Activated CD4-positive, alpha-beta T cell treated with anti-CD3 and anti-CD28 coated beads for 36 hours (primary cell): ENCODE data around the gene ZNF248. TPM values are rescaled to one million over a fixed set of nuclear protein-coding genes. Genes with fewer than 3 reads are reported as not detected.
"Not testable (repeated sequence)": the region's sequence is repeated elsewhere in the genome, so short reads cannot be mapped to it uniquely, and the experiment has no call there.

ENCODE experiments used
- ATAC-seq: fragments of 200-7000 bp; cut with Tn5 transposase; one replicate; pipeline ENCODE4 v1.10.0; 2021; ENCODE audit warnings: mild to moderate bottlenecking, moderate library complexity
- CTCF ChIA-PET: fragments of 350-600 bp; sonication (Branson Sonifier 250); formaldehyde crosslinking; loops from one replicate; lab custom pipeline; 2021; ENCODE audit warnings: antibody characterized with exemption; lab: Charles Lee
- POLR2A ChIA-PET: fragments of 350-600 bp; sonication (Branson Sonifier 250); formaldehyde crosslinking; loops from one replicate; lab custom pipeline; 2021; ENCODE audit warnings: antibody characterized with exemption, inconsistent platforms; lab: Charles Lee
- DNase-seq: peaks from one replicate; pipeline ENCODE4 v3.0.0-alpha.2; 2020
- H3K27ac Mint-ChIP-seq: one replicate; pipeline ENCODE4 v1.8.0; 2021; ENCODE audit warnings: mixed read lengths
- H3K27me3 Mint-ChIP-seq: one replicate; pipeline ENCODE4 v1.8.0; 2021; ENCODE audit warnings: mixed read lengths
- H3K36me3 Mint-ChIP-seq: one replicate; pipeline ENCODE4 v1.8.0; 2021; ENCODE audit warnings: low read depth, mixed read lengths
- H3K4me1 Mint-ChIP-seq: one replicate; pipeline ENCODE4 v1.8.0; 2021; ENCODE audit warnings: mixed read lengths
- H3K4me3 Mint-ChIP-seq: one replicate; pipeline ENCODE4 v1.8.0; 2021; ENCODE audit warnings: mild to moderate bottlenecking, moderate library complexity, mixed read lengths
- H3K9me3 Mint-ChIP-seq: one replicate; pipeline ENCODE4 v1.8.0; 2021; ENCODE audit warnings: low read depth, mixed read lengths
- intact Hi-C, 2 experiments: fragments of 100-400 bp; cut with DNase I in 1 of 2; cut with micrococcal nuclease in 1 of 2; formaldehyde crosslinking; loops; one replicate each; pipeline versions ENCODE4 v1.14.2 to v1.15.1; 2022 to 2024; cut with DNase I, micrococcal nuclease
- total RNA-seq, 2 experiments: library from RNA; stranded (reverse); gene quantifications; one replicate each; pipeline ENCODE4 v1.2.3, GENCODE V29; 2021

ZNF248 gene
- total RNA-seq, 2 experiments from 2014 or later: 7.3 to 8.2 TPM

- CTCF ChIA-PET: interaction anchor here (0.6 to 0.7 kb wide), 2 partner anchors 26 to 68 kb away, joined by 3 read pairs; no protein-coding TSS in a partner anchor
- Mint-ChIP-seq H3K9me3 (no peaks in the 10 kb centered on the region), H3K27me3 (no peaks in the 10 kb centered on the region), H3K36me3 (no peaks in the 10 kb centered on the region), H3K27ac (no peak overlapping the region), H3K4me1 (no peaks in the 10 kb centered on the region), H3K4me3 (no peak overlapping the region)
- intact Hi-C loops: no loop called here
- POLR2A ChIA-PET: no interaction called here
- no peak for ATAC-seq
- DNase-seq: no peak
These were observed 7.9 kb upstream of the ZNF248 start for GRCh38 chr10:37865264-37865663.

DNA sequence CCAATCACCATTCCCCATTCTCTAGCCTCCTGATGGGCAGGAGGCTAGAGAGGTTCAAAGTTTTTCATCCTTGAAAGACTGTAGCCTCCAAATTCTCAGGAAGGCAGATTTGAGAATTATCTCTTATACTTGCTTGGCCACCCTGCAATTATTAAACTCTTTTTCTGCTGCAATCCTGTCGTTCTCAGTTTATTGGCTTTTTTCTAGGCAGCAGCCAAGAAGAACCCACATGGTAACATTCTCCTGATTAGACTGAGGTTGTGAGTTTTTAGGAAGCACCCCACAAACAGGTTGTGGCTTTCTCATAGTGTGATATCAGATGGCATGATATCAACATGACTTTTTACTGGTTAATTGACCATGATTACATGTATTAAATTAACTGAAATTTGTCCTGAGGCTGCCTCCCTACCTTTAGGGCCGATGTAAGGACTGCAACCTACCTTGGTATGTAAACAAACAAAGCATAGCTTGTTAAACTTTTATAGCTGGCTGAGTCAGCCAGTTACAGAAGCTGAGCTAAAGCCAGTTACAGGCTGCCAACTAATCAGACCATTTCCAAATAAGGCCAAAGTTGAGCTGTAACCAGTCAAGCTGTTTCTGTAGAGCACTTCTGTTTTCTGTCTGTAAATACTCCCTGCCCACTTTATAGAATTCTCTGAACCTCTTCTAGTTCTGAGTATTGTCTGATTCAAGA is 3.2 kb upstream of the ZNF248 start:
- ChIA-PET POLR2A (no interaction called here), CTCF (no interaction called here)
- intact Hi-C loops: no loop called here
- Mint-ChIP-seq H3K9me3 (no peaks in the 10 kb centered on the region), H3K4me3 (no peak overlapping the region), H3K4me1 (peaks cover 10% of the 10 kb centered on the region), H3K36me3 (no peaks in the 10 kb centered on the region), H3K27me3 (no peaks in the 10 kb centered on the region), H3K27ac (no peak overlapping the region)
- ATAC-seq: no peak
- no peak for DNase-seq

GRCh38 chr10:37859270-37859669 is 1.9 kb upstream of the ZNF248 start:
- H3K4me3 Mint-ChIP-seq, CTCF ChIA-PET, H3K36me3 Mint-ChIP-seq, DNase-seq, POLR2A ChIA-PET, H3K27ac Mint-ChIP-seq, ATAC-seq, H3K9me3 Mint-ChIP-seq, H3K27me3 Mint-ChIP-seq: not testable (repeated sequence)
- intact Hi-C loops: loop anchor here (5.0 to 10.0 kb wide), 3 partner anchors 233 to 503 kb away; partner anchors contain the start of gene ZNF37A (in 1 of the 2)
- H3K4me1 Mint-ChIP-seq: peaks cover 24% of the 10 kb centered on the region

- no peaks in the 10 kb centered on the region for H3K27me3 Mint-ChIP-seq
- H3K36me3 Mint-ChIP-seq: peaks cover 16% of the 10 kb centered on the region
- peak overlapping the region; percentile 84 for H3K4me3 Mint-ChIP-seq
- peak overlapping the region; percentile 78 for H3K27ac Mint-ChIP-seq
- ChIA-PET CTCF (no interaction called here), POLR2A (no interaction called here)
- ATAC-seq (peak; percentile 17), DNase-seq (peak; percentile 56)
- H3K4me1 Mint-ChIP-seq: peaks cover 30% of the 10 kb centered on the region
- intact Hi-C loops: loop anchor here (1.0 to 10.0 kb wide), 8 partner anchors 26 to 505 kb away; partner anchors contain the start of genes ZNF25 (in 2 of the 2), ZNF33A (in 2 of the 2) and ZNF37A (in 2 of the 2)
- no peaks in the 10 kb centered on the region for H3K9me3 Mint-ChIP-seq
These were observed 526 bp downstream of the ZNF248 start for GRCh38 chr10:37856881-37857286.

DNA sequence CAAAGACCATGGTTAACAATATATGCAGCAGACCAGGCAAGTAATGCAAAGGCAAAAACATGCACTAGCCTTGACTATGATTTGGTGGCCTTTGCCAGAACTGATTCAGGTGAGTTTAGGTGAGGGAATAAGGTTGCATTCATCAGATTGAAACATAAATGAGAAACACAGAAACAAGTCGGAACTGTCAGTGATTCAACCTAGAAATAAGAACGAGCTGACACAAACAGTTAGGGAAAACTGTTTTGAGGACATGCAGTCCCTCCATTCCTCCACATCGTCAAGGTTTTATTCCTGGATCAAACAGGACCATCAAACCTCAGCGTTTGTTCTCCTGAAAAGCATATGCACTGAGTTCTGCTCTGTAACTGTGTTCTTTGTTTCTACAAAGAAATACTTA is 1.8 kb downstream of the ZNF248 start:
- Mint-ChIP-seq H3K27ac (no peak overlapping the region), H3K4me3 (peak overlapping the region; percentile 15), H3K27me3 (no peaks in the 10 kb centered on the region), H3K36me3 (peaks cover 16% of the 10 kb centered on the region), H3K4me1 (peaks cover 30% of the 10 kb centered on the region), H3K9me3 (no peaks in the 10 kb centered on the region)
- intact Hi-C loops: loop anchor here (2.0 to 10.0 kb wide), 5 partner anchors 25 to 507 kb away; partner anchors contain the start of genes ZNF33A (in 1 of the 2) and ZNF37A (in 1 of the 2)
- DNase-seq (no peak), ATAC-seq (no peak)
- ChIA-PET POLR2A (no interaction called here), CTCF (interaction anchor here (0.7 to 0.9 kb wide), 2 partner anchors 107 to 121 kb away, joined by 3 to 4 read pairs; partner anchors contain the start of gene ZNF25)

DNA sequence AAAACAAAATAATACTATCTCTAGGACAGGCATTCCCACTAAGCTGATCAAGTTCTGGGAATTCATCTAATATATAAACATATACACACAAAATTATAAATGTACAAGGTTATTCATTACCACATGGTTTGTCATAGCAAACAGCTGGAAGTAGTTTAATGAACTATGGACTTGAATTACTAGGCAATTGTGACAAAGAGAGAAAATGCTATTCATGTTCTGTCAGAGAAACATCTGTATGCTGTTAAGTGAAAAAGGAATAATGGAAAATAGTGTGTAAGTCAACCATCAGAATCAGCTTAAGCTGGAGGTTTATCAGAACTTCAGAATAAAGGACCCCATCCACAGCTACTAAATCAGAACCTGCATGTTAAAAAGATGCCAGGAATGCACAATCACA is 2.8 kb downstream of the ZNF248 start:
- intact Hi-C loops: loop anchor here (5.0 to 10.0 kb wide), 3 partner anchors 238 to 508 kb away; partner anchors contain the start of gene ZNF37A (in 1 of the 2)

GRCh38 chr10:37844644-37845043 is 12.8 kb downstream of the ZNF248 start:
- intact Hi-C loops: no loop called here
- no peak for ATAC-seq
- Mint-ChIP-seq H3K4me3 (no peak overlapping the region), H3K36me3 (peaks cover 58% of the 10 kb centered on the region), H3K4me1 (no peaks in the 10 kb centered on the region), H3K27me3 (no peaks in the 10 kb centered on the region), H3K9me3 (peaks cover 18% of the 10 kb centered on the region), H3K27ac (no peak overlapping the region)
- DNase-seq: no peak
- ChIA-PET POLR2A (no interaction called here), CTCF (no interaction called here)

More for the DNA sequence above, 2.8 kb downstream of the ZNF248 start:
- Mint-ChIP-seq H3K27ac (no peak overlapping the region), H3K36me3 (peaks cover 16% of the 10 kb centered on the region), H3K4me1 (peaks cover 30% of the 10 kb centered on the region), H3K27me3 (no peaks in the 10 kb centered on the region), H3K4me3 (no peak overlapping the region), H3K9me3 (no peaks in the 10 kb centered on the region)
- ATAC-seq (no peak), DNase-seq (no peak)
- ChIA-PET CTCF (interaction anchor here (1.2 kb wide), 1 partner anchor 140 kb away, joined by 3 read pairs; no protein-coding TSS in a partner anchor), POLR2A (no interaction called here)

- Mint-ChIP-seq H3K4me3 (no peak overlapping the region), H3K9me3 (peaks cover 43% of the 10 kb centered on the region), H3K27ac (no peak overlapping the region), H3K27me3 (no peaks in the 10 kb centered on the region), H3K36me3 (peaks cover 86% of the 10 kb centered on the region), H3K4me1 (no peaks in the 10 kb centered on the region)
- CTCF ChIA-PET: interaction anchor here (0.6 kb wide), 1 partner anchor 26 kb away, joined by 3 read pairs; no protein-coding TSS in a partner anchor
- intact Hi-C loops: no loop called here
- POLR2A ChIA-PET: interaction anchor here (0.6 kb wide), 2 partner anchors 28 to 285 kb away, joined by 3 to 4 read pairs; no protein-coding TSS in a partner anchor
- ATAC-seq (no peak), DNase-seq (no peak)
These were observed 18.2 kb downstream of the ZNF248 start for GRCh38 chr10:37839243-37839642.

DNA sequence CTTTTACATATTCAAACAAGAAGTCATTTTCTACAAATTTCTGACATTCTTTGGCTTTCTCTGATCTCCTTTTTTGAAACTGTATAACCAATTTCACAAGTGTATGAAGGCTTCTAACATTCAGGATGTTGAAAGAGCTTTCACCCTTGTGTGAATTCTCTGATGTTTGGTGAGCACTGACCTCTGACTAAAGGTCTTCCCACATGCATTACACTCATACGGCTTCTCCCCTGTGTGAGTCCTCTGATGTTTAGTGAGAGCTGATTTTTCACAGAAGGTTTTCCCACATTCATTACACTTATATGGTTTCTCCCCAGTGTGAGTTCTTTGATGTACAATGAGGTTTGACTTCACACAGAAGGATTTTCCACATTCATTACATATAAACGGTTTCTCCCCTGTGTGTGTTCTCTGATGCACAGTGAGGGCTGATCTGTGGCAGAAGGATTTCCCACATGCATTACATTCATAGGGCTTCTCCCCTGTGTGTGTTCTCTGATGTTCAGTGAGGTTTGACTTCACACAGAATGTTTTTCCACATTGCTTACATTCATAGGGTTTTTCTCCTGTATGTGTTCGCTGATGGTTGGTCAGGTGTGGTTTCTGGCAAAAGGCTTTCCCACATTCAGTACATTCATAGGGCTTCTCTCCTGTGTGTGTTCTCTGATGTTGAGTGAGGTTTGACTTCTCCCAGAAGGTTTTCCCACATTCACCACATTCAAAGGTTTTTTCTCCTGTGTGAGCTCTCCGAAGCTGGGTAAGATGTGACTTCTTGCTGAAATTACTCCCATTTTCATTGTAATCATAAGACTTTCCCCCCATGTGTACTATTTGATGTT is 25.7 kb downstream of the ZNF248 start:
- H3K9me3 Mint-ChIP-seq: peaks cover 72% of the 10 kb centered on the region
- DNase-seq (no peak), ATAC-seq (no peak)
- H3K36me3 Mint-ChIP-seq: peaks cover 98% of the 10 kb centered on the region
- H3K27ac Mint-ChIP-seq: no peak overlapping the region
- ChIA-PET CTCF (no interaction called here), POLR2A (no interaction called here)
- intact Hi-C loops: loop anchor here in 1 of 2 experiments (2.0 kb wide), 1 partner anchor 25 kb away; the partner anchor contains the start of gene ZNF248
- no peaks in the 10 kb centered on the region for H3K4me1 Mint-ChIP-seq
- H3K4me3 Mint-ChIP-seq: no peak overlapping the region
- H3K27me3 Mint-ChIP-seq: no peaks in the 10 kb centered on the region

DNA sequence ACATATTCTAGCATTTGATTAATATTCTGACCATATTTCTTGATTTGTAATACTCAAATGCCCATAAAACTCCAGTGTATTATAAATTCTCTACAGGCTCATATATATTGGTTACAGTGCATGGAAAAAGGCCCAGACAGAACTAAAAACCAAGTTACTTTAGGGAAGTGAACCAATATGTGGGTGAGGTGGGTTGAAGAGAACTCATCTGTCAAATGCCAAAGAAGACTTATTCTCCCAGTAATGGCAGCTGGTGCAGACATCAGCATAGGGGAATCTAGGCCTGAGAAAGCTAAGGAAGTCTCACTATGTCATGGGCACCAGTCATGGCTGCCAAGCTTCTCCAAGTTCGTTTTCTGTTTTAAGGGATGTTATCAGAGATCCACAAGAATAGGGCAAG is 30.6 kb downstream of the ZNF248 start:
- Mint-ChIP-seq H3K4me1 (no peaks in the 10 kb centered on the region), H3K9me3 (peaks cover 49% of the 10 kb centered on the region), H3K4me3 (no peak overlapping the region), H3K27me3 (no peaks in the 10 kb centered on the region), H3K36me3 (peaks cover 68% of the 10 kb centered on the region), H3K27ac (no peak overlapping the region)
- ATAC-seq (no peak), DNase-seq (no peak)
- ChIA-PET CTCF (no interaction called here), POLR2A (no interaction called here)
- intact Hi-C loops: loop anchor here in 1 of 2 experiments (10.0 kb wide), 1 partner anchor 298 kb away; no protein-coding TSS in a partner anchor

DNA sequence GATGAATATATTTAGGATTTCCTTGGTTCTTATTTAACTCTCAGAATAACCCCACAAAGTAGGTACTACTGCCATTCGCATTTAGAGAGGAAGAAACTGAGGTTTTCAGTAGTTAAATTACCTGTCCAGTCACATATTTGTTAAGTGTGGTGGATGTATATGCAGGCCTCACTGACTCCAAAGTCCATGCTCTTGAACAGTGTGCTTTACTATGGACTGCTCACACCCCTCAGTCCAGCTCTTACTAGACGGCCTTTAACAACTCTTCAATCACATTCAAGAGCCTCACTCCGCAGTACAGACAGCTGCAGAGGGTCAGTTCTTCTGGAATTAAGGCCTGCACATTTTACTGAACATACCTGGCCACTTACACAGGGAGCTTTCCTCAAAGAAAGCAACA is 36.2 kb downstream of the ZNF248 start:
- CTCF ChIA-PET: no interaction called here
- Mint-ChIP-seq H3K27me3 (no peaks in the 10 kb centered on the region), H3K4me1 (no peaks in the 10 kb centered on the region), H3K27ac (no peak overlapping the region), H3K4me3 (no peak overlapping the region), H3K9me3 (peaks cover 44% of the 10 kb centered on the region), H3K36me3 (peaks cover 23% of the 10 kb centered on the region)
- ATAC-seq (no peak), DNase-seq (no peak)
- intact Hi-C loops: loop anchor here in 1 of 2 experiments (10.0 kb wide), 1 partner anchor 304 kb away; no protein-coding TSS in a partner anchor
- POLR2A ChIA-PET: no interaction called here
